IPS DF 6.9 (cell line): ENCODE data around the gene SP2.

Experiments used
- DNase-seq: peaks from one replicate; pipeline ENCODE4 v3.0.0-alpha.2; 2013; ENCODE audit warnings: low read depth, low spot score
- H3K27ac ChIP-seq: one replicate; pipeline ENCODE4 v1.5.1; 2013; ENCODE audit warnings: low read length, control low read depth
- H3K27me3 ChIP-seq: 2 replicates; pipeline ENCODE4 v1.6.1; 2013; ENCODE audit warnings: mild to moderate bottlenecking, low read length; ENCODE audit not compliant: control insufficient read depth, insufficient read depth
- H3K36me3 ChIP-seq: 2 replicates; pipeline ENCODE4 v1.6.1; 2013; ENCODE audit warnings: low read length; ENCODE audit not compliant: control insufficient read depth, insufficient read depth
- H3K4me1 ChIP-seq: 2 replicates; pipeline ENCODE4 v1.6.1; 2013; ENCODE audit warnings: low read length; ENCODE audit not compliant: control insufficient read depth, insufficient read depth
- H3K4me3 ChIP-seq: 2 replicates; pipeline ENCODE4 v1.5.1; 2013; ENCODE audit warnings: mild to moderate bottlenecking, low read length
- H3K9me3 ChIP-seq: 2 replicates; pipeline ENCODE4 v1.6.1; 2013; ENCODE audit warnings: low read length, inconsistent platforms; ENCODE audit not compliant: control insufficient read depth, insufficient read depth
- WGBS: extraction: QIAGEN DNeasy Blood & Tissue Kit; methylation state at CpG from one replicate; pipeline ENCODE4 v1.1.7; 2013; ENCODE audit warnings: mixed read lengths, missing lambda C conversion rate; ENCODE audit not compliant: insufficient read length, insufficient coverage; 5-methylcytosine and 5-hydroxymethylcytosine counted together

SP2 gene

GRCh38 chr17:47942096-47942510, 46.1 kb downstream of the SP2 start:
- Histone ChIP-seq H3K36me3 (no peaks in the 10 kb centered on the region), H3K9me3 (no peaks in the 10 kb centered on the region), H3K4me3 (peak overlapping the region; percentile 34), H3K27ac (no peak overlapping the region), H3K4me1 (0 out of 2 replicates have a peak, but pooled peaks cover 2% of the 10 kb centered on the region), H3K27me3 (no peaks in the 10 kb centered on the region)
- DNase-seq, result no peak
- WGBS, result no CpG with 5 or more reads among the region's 5 CpGs

GRCh38 chr17:47942568-47942967, 46.5 kb downstream of the SP2 start:
- WGBS, result no CpG with 5 or more reads among the region's 6 CpGs
- Histone ChIP-seq H3K27me3 (no peaks in the 10 kb centered on the region), H3K4me3 (no peak overlapping the region), H3K36me3 (no peaks in the 10 kb centered on the region), H3K9me3 (no peaks in the 10 kb centered on the region), H3K4me1 (0 out of 2 replicates have a peak, but pooled peaks cover 2% of the 10 kb centered on the region), H3K27ac (no peak overlapping the region)
- DNase-seq, result no peak

- Histone ChIP-seq H3K27me3 (no peaks in the 10 kb centered on the region), H3K4me1 (0 out of 2 replicates have a peak, but pooled peaks cover 2% of the 10 kb centered on the region), H3K36me3 (no peaks in the 10 kb centered on the region), H3K4me3 (no peak overlapping the region), H3K9me3 (no peaks in the 10 kb centered on the region), H3K27ac (no peak overlapping the region)
- no CpG with 5 or more reads among the region's 8 CpGs for WGBS
- DNase-seq, result no peak
These were observed 49.0 kb downstream of the SP2 start for GRCh38 chr17:47945080-47945479.

GRCh38 chr17:47945529-47946508, 49.8 kb downstream of the SP2 start:
- Histone ChIP-seq H3K27ac (no peak overlapping the region), H3K4me1 (0 out of 2 replicates have a peak, but pooled peaks cover 2% of the 10 kb centered on the region), H3K9me3 (no peaks in the 10 kb centered on the region), H3K4me3 (no peak overlapping the region), H3K27me3 (no peaks in the 10 kb centered on the region), H3K36me3 (no peaks in the 10 kb centered on the region)
- no CpG with 5 or more reads among the region's 10 CpGs for WGBS
- DNase-seq, result no peak

- Histone ChIP-seq H3K36me3 (no peaks in the 10 kb centered on the region), H3K4me1 (0 out of 2 replicates have a peak, but pooled peaks cover 2% of the 10 kb centered on the region), H3K27ac (no peak overlapping the region), H3K9me3 (no peaks in the 10 kb centered on the region), H3K27me3 (no peaks in the 10 kb centered on the region), H3K4me3 (no peak overlapping the region)
- WGBS, result no CpG with 5 or more reads among the region's 6 CpGs
- DNase-seq, result no peak
These were observed 50.5 kb downstream of the SP2 start for GRCh38 chr17:47946516-47946915.

GRCh38 chr17:47946929-47947397, 50.9 kb downstream of the SP2 start:
- no CpG with 5 or more reads among the region's 2 CpGs for WGBS
- Histone ChIP-seq H3K27ac (no peak overlapping the region), H3K4me1 (0 out of 2 replicates have a peak, but pooled peaks cover 2% of the 10 kb centered on the region), H3K9me3 (no peaks in the 10 kb centered on the region), H3K27me3 (no peaks in the 10 kb centered on the region), H3K36me3 (no peaks in the 10 kb centered on the region), H3K4me3 (no peak overlapping the region)
- no peak for DNase-seq

GRCh38 chr17:47948706-47949196, 52.7 kb downstream of the SP2 start:
- Histone ChIP-seq H3K4me3 (no peak overlapping the region), H3K9me3 (no peaks in the 10 kb centered on the region), H3K27ac (no peak overlapping the region), H3K27me3 (no peaks in the 10 kb centered on the region), H3K36me3 (no peaks in the 10 kb centered on the region), H3K4me1 (no peaks in the 10 kb centered on the region)
- WGBS, result no CpG with 5 or more reads among the region's 5 CpGs
- no peak for DNase-seq

- H3K4me3 ChIP-seq, result no peak overlapping the region
- no CpG with 5 or more reads among the region's 22 CpGs for WGBS
- H3K4me1 ChIP-seq, result no peaks in the 10 kb centered on the region
- H3K27me3 ChIP-seq, result no peaks in the 10 kb centered on the region
- DNase-seq, result peak; percentile 70
- H3K36me3 ChIP-seq, result no peaks in the 10 kb centered on the region
- H3K9me3 ChIP-seq, result no peaks in the 10 kb centered on the region
- no peak overlapping the region for H3K27ac ChIP-seq
These were observed 53.2 kb downstream of the SP2 start for GRCh38 chr17:47949197-47949759.

GRCh38 chr17:47949946-47950345, 53.9 kb downstream of the SP2 start:
- H3K36me3 ChIP-seq, result no peaks in the 10 kb centered on the region
- no peak for DNase-seq
- no CpG with 5 or more reads among the region's 3 CpGs for WGBS
- H3K4me3 ChIP-seq, result no peak overlapping the region
- no peaks in the 10 kb centered on the region for H3K4me1 ChIP-seq
- H3K27ac ChIP-seq, result no peak overlapping the region
- H3K27me3 ChIP-seq, result no peaks in the 10 kb centered on the region
- H3K9me3 ChIP-seq, result no peaks in the 10 kb centered on the region

GRCh38 chr17:47950448-47950847, 54.4 kb downstream of the SP2 start:
- H3K27ac ChIP-seq, result no peak overlapping the region
- no peak for DNase-seq
- no CpG with 5 or more reads among the region's 4 CpGs for WGBS
- no peak overlapping the region for H3K4me3 ChIP-seq
- H3K27me3 ChIP-seq, result no peaks in the 10 kb centered on the region
- H3K4me1 ChIP-seq, result no peaks in the 10 kb centered on the region
- H3K9me3 ChIP-seq, result no peaks in the 10 kb centered on the region
- no peaks in the 10 kb centered on the region for H3K36me3 ChIP-seq
